HL-60 (cell line): ENCODE results near the gene HACL1.

Source experiments
- DNase-seq, 2 experiments: peaks; one replicate each; pipeline ENCODE4 v3.0.0-alpha.2; 2010 to 2020; ENCODE audit warnings: low read depth in 1 of 2, low spot score in 1 of 2
- H3K27ac ChIP-seq: fragments of 250-450 bp; sonication (Bioruptor Pico); replicated peaks from 2 replicates; pipeline ENCODE4 v1.5.1; 2020; ENCODE audit warnings: mild to moderate bottlenecking, moderate library complexity
- H3K27me3 ChIP-seq: fragments of 250-450 bp; sonication (Bioruptor Pico); 2 replicates; pipeline ENCODE4 v1.5.1; 2021; ENCODE audit warnings: mild to moderate bottlenecking, moderate library complexity; ENCODE audit not compliant: insufficient read depth, poor library complexity, severe bottlenecking
- H3K4me3 ChIP-seq: replicated peaks from 2 replicates; pipeline ENCODE4 v1.5.1; 2011; ENCODE audit warnings: mild to moderate bottlenecking, control low read depth, low read length; ENCODE audit not compliant: insufficient read depth
- CTCF ChIP-seq: IDR thresholded peaks from one replicate; pipeline ENCODE4 v1.5.1; 2011; ENCODE audit warnings: low read length, control low read depth, inconsistent platforms; ENCODE audit not compliant: insufficient read depth
- GABPA ChIP-seq: IDR thresholded peaks from 2 replicates; pipeline ENCODE4 v1.6.1; 2012; ENCODE audit warnings: low read depth
- POLR2AphosphoS5 ChIP-seq: IDR thresholded peaks from 2 replicates; pipeline ENCODE4 v1.6.1; 2012; ENCODE audit warnings: low read depth
- SPI1 ChIP-seq: IDR thresholded peaks from 2 replicates; pipeline ENCODE4 v1.6.1; 2012; ENCODE audit warnings: low read depth, mild to moderate bottlenecking, borderline replicate concordance
- TF ChIP-seq, protein P1 (sequence below): IDR thresholded peaks from 2 replicates; pipeline ENCODE4 v1.6.1; 2012; ENCODE audit warnings: low read depth; ENCODE audit not compliant: insufficient replicate concordance

Gene HACL1

DNA sequence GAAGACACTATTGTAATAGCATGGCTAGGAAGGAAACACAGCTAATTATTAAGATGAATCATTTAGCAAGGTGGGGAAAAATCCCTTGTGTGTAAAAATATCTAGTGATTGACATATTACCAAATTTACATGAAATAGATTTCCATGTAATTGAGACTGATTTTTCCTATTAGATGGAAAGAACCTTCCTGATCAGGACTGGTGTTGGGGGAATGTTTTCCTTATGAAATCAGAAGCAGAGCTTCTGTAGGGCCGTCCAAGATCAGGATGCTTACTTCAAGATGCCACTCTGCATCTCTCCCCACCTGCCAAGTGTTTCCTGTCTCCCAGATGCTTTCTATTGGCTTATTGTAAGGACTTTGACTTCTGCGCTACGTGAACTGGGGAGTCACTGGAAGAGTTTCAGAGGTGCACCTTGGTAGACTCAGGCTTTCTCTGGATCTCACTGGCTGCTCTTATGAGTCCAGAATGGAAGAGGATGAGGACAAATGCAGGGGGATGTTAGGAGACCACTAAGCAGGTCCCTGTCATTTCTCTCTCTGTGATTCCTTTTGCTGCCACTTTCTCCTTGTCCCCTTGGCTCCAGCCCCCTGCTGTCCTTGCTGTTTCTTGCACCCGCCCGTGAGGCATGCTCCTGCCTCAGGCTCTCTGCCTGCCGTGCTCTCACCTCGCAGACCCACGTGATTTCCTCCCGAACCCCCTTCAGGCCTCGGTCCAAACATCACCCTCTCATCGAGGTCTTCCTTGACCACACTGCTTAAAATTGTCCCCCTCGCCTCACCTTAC lies 30.2 kb upstream of the HACL1 start:
- no peak overlapping the region for H3K27ac ChIP-seq
- TF ChIP-seq CTCF, result no peak
- TF ChIP-seq SPI1, result no peak
- no peak for TF ChIP-seq POLR2AphosphoS5
- TF ChIP-seq GABPA, result no peak
- TF ChIP-seq, protein P1, sequence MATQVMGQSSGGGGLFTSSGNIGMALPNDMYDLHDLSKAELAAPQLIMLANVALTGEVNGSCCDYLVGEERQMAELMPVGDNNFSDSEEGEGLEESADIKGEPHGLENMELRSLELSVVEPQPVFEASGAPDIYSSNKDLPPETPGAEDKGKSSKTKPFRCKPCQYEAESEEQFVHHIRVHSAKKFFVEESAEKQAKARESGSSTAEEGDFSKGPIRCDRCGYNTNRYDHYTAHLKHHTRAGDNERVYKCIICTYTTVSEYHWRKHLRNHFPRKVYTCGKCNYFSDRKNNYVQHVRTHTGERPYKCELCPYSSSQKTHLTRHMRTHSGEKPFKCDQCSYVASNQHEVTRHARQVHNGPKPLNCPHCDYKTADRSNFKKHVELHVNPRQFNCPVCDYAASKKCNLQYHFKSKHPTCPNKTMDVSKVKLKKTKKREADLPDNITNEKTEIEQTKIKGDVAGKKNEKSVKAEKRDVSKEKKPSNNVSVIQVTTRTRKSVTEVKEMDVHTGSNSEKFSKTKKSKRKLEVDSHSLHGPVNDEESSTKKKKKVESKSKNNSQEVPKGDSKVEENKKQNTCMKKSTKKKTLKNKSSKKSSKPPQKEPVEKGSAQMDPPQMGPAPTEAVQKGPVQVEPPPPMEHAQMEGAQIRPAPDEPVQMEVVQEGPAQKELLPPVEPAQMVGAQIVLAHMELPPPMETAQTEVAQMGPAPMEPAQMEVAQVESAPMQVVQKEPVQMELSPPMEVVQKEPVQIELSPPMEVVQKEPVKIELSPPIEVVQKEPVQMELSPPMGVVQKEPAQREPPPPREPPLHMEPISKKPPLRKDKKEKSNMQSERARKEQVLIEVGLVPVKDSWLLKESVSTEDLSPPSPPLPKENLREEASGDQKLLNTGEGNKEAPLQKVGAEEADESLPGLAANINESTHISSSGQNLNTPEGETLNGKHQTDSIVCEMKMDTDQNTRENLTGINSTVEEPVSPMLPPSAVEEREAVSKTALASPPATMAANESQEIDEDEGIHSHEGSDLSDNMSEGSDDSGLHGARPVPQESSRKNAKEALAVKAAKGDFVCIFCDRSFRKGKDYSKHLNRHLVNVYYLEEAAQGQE, result no peak
- DNase-seq, result no peak
- no peaks in the 10 kb centered on the region for H3K27me3 ChIP-seq
- H3K4me3 ChIP-seq, result no peak overlapping the region

GRCh38 chr3:15630646-15631350 lies 29.4 kb upstream of the HACL1 start:
- H3K27ac ChIP-seq, result no peak overlapping the region
- TF ChIP-seq POLR2AphosphoS5, result no peak
- no peak for TF ChIP-seq SPI1
- TF ChIP-seq, protein P1, result no peak
- TF ChIP-seq GABPA, result no peak
- TF ChIP-seq CTCF, result no peak
- H3K4me3 ChIP-seq, result no peak overlapping the region
- no peaks in the 10 kb centered on the region for H3K27me3 ChIP-seq
- no peak for DNase-seq

DNA sequence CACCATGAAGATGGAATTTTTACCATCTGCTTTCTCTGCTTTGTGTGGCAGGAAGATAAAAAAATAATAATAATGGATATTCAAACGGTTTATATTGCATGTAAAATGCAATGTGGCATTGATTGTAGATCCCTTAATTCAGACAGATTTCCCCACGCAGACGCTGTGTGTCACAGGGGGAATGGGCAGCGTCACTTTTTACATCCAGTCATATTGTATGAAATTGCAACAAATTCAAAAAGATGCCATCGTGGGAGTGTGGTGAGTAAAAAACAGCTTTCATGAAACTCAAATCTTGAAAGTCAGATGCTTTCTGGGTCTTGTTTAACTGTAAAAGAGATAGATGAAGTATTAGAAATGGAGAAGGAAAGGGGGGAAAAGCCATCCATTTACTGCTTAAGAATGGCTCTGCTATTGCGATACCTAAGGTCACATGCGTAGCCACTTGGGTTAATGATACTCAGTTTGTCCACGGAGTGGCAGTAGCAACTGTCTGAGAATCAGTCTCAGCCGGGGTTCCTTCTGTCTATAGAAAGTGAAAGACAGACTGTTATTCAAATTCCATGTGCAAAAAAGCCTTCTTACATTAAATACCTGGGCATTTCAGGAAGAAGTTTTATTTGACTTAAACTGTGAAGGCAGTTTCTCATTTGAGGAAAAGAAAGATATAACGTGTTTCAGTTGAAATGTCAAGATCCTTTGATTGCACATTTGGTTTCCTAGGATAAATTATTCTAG lies 28.7 kb upstream of the HACL1 start:
- TF ChIP-seq POLR2AphosphoS5 (no peak), GABPA (no peak), CTCF (peak; percentile 67), SPI1 (no peak)
- TF ChIP-seq, protein P1, result no peak
- Histone ChIP-seq H3K4me3 (no peak overlapping the region), H3K27ac (no peak overlapping the region), H3K27me3 (no peaks in the 10 kb centered on the region)
- peak; percentile 25 to 79 for DNase-seq
